PC-3 (cell line): ENCODE measurements around the gene TMC2. TPM values are rescaled to one million over a fixed set of nuclear protein-coding genes. Genes with fewer than 3 reads are reported as not detected.
A peak's percentile ranks its signal among the peaks of the same experiment; 100 is the strongest.
"Not testable (repeated sequence)": the region's sequence is repeated elsewhere in the genome, so short reads cannot be mapped to it uniquely, and the experiment has no call there.

ENCODE experiments used
- ATAC-seq: fragments of 200-7000 bp; cut with Tn5 transposase; 2 replicates; pipeline ENCODE4 v1.9.1; 2020; ENCODE audit warnings: mild to moderate bottlenecking, moderate library complexity
- BruUV-seq: library from RNA; stranded (reverse); fragments of 400-500 nt; replicated peaks from 2 replicates; lab custom pipeline; 2021; lab: Mats Ljungman, UMichigan
- CTCF ChIA-PET: fragments of 300-600 bp; sonication (Branson Sonifier 250); formaldehyde crosslinking; loops from one replicate; lab custom pipeline; 2022; ENCODE audit warnings: antibody characterized with exemption; lab: Charles Lee
- POLR2A ChIA-PET: fragments of 300-600 bp; sonication (Branson Sonifier 250); formaldehyde crosslinking; loops from one replicate; lab custom pipeline; 2022; ENCODE audit warnings: antibody characterized with exemption; ENCODE audit not compliant: unreplicated experiment; lab: Charles Lee
- DNase-seq: peaks from one replicate; pipeline ENCODE4 v3.0.0-alpha.2; 2015
- H2AFZ ChIP-seq: fragments of 300-600 bp; sonication (generic); 2 replicates; pipeline ENCODE4 v1.6.0; 2016; ENCODE audit warnings: antibody characterized with exemption, low read length
- H3F3A ChIP-seq: fragments of 300-600 bp; sonication (generic); one replicate; pipeline ENCODE4 v1.6.0; 2017; ENCODE audit warnings: antibody characterized with exemption, low read length, control low read depth, mild to moderate bottlenecking; ENCODE audit not compliant: unreplicated experiment
- H3K27ac ChIP-seq: fragments of 300-600 bp; sonication (generic); 2 replicates; pipeline ENCODE4 v1.5.1; 2016; ENCODE audit warnings: mild to moderate bottlenecking, low read length
- H3K27me3 ChIP-seq: fragments of 300-600 bp; sonication (generic); 2 replicates; pipeline ENCODE4 v1.6.1; 2016; ENCODE audit warnings: low read length, mixed read lengths
- H3K36me3 ChIP-seq: fragments of 300-600 bp; sonication (generic); 2 replicates; pipeline ENCODE4 v1.6.1; 2016; ENCODE audit warnings: low read depth, mixed run types, low read length, mixed read lengths
- H3K4me1 ChIP-seq: fragments of 300-600 bp; sonication (generic); 2 replicates; pipeline ENCODE4 v1.5.1; 2016; ENCODE audit warnings: low read length; ENCODE audit not compliant: insufficient read depth
- H3K4me2 ChIP-seq: fragments of 300-600 bp; sonication (generic); 2 replicates; pipeline ENCODE4 v1.6.0; 2016; ENCODE audit warnings: low read length
- H3K4me3 ChIP-seq: fragments of 300-600 bp; sonication (generic); 2 replicates; pipeline ENCODE4 v1.5.1; 2016; ENCODE audit warnings: mild to moderate bottlenecking, low read length, mixed read lengths
- H3K79me2 ChIP-seq: fragments of 300-600 bp; sonication (generic); 2 replicates; pipeline ENCODE4 v1.6.1; 2017; ENCODE audit warnings: low read length, mixed read lengths
- H3K9ac ChIP-seq: fragments of 300-600 bp; sonication (generic); 2 replicates; pipeline ENCODE4 v1.6.0; 2016; ENCODE audit warnings: mild to moderate bottlenecking, low read length
- H3K9me2 ChIP-seq: fragments of 300-600 bp; sonication (generic); replicated peaks from 2 replicates; pipeline ENCODE4 v1.6.1; 2016; ENCODE audit warnings: mixed run types, low read length, mixed read lengths
- H3K9me3 ChIP-seq: fragments of 300-600 bp; sonication (generic); 2 replicates; pipeline ENCODE4 v1.6.1; 2016; ENCODE audit warnings: low read length, mixed read lengths
- H4K20me1 ChIP-seq: fragments of 300-600 bp; sonication (generic); 2 replicates; pipeline ENCODE4 v1.6.1; 2016; ENCODE audit warnings: low read length, mixed read lengths
- EZH2 ChIP-seq: fragments of 300-600 bp; sonication (generic); IDR thresholded peaks from one replicate; pipeline ENCODE4 v1.6.1; 2017; ENCODE audit warnings: antibody characterized with exemption, mild to moderate bottlenecking, low read length; ENCODE audit not compliant: unreplicated experiment
- EZH2phosphoT487 ChIP-seq: fragments of 300-600 bp; sonication (generic); IDR thresholded peaks from 2 replicates; pipeline ENCODE4 v1.6.1; 2018; ENCODE audit warnings: mild to moderate bottlenecking, antibody characterized with exemption, low read length, borderline replicate concordance
- intact Hi-C: fragments of 100-400 bp; cut with micrococcal nuclease; formaldehyde crosslinking; loops from 2 replicates; pipeline ENCODE4 v1.9.0; 2023
- total RNA-seq: library from RNA; depleted of rRNA; stranded (reverse); fragments of >200 nt; gene quantifications from 2 replicates; pipeline ENCODE4 v1.2.3, GENCODE V29; 2014
- TF ChIP-seq, protein P1 (sequence below): fragments of 300-600 bp; sonication (generic); conservative IDR thresholded peaks from 2 replicates; pipeline ENCODE4 v1.5.1; 2017; ENCODE audit warnings: antibody characterized with exemption, low read depth, mild to moderate bottlenecking, low read length

The TMC2 gene
- total RNA-seq, 1 experiment from 2014 or later: not detected

DNA sequence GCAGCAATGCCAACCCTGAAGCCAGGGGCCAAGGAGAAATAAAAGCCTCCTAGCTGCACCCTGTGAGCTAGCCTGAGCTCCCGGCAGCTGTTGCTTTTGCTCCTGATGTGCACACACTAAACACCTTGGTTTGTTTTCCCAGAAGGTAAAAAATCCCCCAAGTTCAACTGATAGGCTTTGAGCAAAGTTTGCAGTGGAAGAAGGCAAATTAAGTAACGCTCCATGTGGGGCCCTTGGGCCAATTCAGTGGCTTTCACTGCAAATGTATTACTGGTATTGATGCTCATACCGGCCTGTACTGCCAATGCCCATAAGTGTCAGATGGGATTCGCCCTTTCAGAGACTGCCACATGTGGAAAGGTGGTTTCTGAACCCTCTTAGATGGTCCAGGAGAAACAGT lies 137.1 kb downstream of the TMC2 start:
- Histone ChIP-seq H3K9ac (no peak overlapping the region), H3K9me2 (no peaks in the 10 kb centered on the region), H3K4me2 (no peak overlapping the region), H4K20me1 (no peaks in the 10 kb centered on the region), H3K36me3 (no peaks in the 10 kb centered on the region), H3K27me3 (0 out of 2 replicates have a peak, but pooled peaks cover 4% of the 10 kb centered on the region), H3F3A (no peaks in the 10 kb centered on the region), H2AFZ (0 out of 2 replicates have a peak overlapping the region, but pooled peaks have one; percentile 28), H3K9me3 (no peaks in the 10 kb centered on the region), H3K27ac (no peak overlapping the region), H3K4me1 (no peaks in the 10 kb centered on the region), H3K4me3 (no peak overlapping the region), H3K79me2 (no peaks in the 10 kb centered on the region)
- ChIA-PET POLR2A (no interaction called here), CTCF (interaction anchor here (0.6 to 0.7 kb wide), 4 partner anchors 62 to 466 kb away, joined by 3 to 9 read pairs (median 4); no protein-coding TSS in a partner anchor)
- DNase-seq (no peak), ATAC-seq (no peak)
- no TSS peak for BruUV-seq
- no peak for TF ChIP-seq EZH2phosphoT487
- TF ChIP-seq, protein P1, sequence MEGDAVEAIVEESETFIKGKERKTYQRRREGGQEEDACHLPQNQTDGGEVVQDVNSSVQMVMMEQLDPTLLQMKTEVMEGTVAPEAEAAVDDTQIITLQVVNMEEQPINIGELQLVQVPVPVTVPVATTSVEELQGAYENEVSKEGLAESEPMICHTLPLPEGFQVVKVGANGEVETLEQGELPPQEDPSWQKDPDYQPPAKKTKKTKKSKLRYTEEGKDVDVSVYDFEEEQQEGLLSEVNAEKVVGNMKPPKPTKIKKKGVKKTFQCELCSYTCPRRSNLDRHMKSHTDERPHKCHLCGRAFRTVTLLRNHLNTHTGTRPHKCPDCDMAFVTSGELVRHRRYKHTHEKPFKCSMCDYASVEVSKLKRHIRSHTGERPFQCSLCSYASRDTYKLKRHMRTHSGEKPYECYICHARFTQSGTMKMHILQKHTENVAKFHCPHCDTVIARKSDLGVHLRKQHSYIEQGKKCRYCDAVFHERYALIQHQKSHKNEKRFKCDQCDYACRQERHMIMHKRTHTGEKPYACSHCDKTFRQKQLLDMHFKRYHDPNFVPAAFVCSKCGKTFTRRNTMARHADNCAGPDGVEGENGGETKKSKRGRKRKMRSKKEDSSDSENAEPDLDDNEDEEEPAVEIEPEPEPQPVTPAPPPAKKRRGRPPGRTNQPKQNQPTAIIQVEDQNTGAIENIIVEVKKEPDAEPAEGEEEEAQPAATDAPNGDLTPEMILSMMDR: no peak
- no peak for TF ChIP-seq EZH2
- intact Hi-C loops: no loop called here

DNA sequence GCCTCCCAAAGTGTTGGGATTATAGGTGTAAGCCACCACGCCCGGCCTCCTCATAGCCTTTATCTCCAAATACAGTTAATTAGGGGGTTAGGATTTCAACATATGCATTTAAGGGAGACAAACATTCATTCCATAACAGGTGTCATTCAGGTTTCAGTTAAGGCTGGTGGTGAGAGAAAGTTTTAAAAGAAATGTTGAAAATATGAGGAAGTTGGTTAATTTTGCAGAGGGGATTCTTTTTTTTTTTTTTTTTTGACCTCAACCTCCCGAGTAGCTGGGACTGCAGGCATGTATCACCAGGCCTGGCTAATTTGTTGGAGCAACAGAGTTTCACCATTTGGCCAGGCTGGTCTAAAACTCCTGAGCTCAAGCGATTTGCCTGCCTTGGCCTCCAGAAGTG lies 143.7 kb downstream of the TMC2 start:
- no peak overlapping the region for H2AFZ ChIP-seq
- CTCF ChIA-PET: no interaction called here
- ATAC-seq: no peak
- H3K4me2 ChIP-seq: no peak overlapping the region
- no peaks in the 10 kb centered on the region for H3K36me3 ChIP-seq
- H3K79me2 ChIP-seq: no peaks in the 10 kb centered on the region
- H3K9ac ChIP-seq: no peak overlapping the region
- BruUV-seq: no TSS peak
- H3K27me3 ChIP-seq: peaks cover 20% of the 10 kb centered on the region
- no peaks in the 10 kb centered on the region for H3K4me1 ChIP-seq
- DNase-seq: no peak
- no peaks in the 10 kb centered on the region for H4K20me1 ChIP-seq
- H3F3A ChIP-seq: no peaks in the 10 kb centered on the region
- intact Hi-C loops: no loop called here
- no peak overlapping the region for H3K27ac ChIP-seq
- H3K4me3 ChIP-seq: no peak overlapping the region
- H3K9me2 ChIP-seq: no peaks in the 10 kb centered on the region
- H3K9me3 ChIP-seq: no peaks in the 10 kb centered on the region
- POLR2A ChIA-PET: no interaction called here
- TF ChIP-seq, protein P1: no peak
- TF ChIP-seq EZH2 (no peak), EZH2phosphoT487 (no peak)

DNA sequence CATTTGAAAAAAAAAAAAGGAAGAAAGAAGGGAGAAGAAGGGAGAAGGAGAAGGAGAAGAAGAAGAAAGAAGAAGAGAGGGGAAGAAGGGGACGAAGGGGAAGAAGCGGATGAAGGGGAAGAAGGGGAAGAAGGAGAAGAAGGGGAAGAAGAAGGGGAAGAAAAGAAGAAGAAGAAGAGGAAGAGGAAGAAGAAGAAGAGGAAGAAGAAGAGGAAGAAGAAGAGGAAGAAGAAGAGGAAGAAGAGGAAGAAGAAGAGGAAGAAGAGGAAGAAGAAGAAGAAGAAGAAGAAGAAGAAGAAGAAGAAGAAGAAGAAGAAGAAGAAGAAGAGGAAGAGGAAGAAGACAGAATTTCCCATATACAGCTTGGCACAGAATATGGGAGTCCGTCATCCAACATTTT lies 145.7 kb downstream of the TMC2 start:
- intact Hi-C loops, H3K4me3 ChIP-seq, BruUV-seq, DNase-seq, ATAC-seq, H3K9me3 ChIP-seq, POLR2A ChIA-PET, H3K4me2 ChIP-seq, H3K9ac ChIP-seq, H4K20me1 ChIP-seq, H3K27ac ChIP-seq, H3F3A ChIP-seq, H3K79me2 ChIP-seq, H2AFZ ChIP-seq, H3K9me2 ChIP-seq, H3K36me3 ChIP-seq, CTCF ChIA-PET, H3K4me1 ChIP-seq: not testable (repeated sequence)
- H3K27me3 ChIP-seq: peaks cover 23% of the 10 kb centered on the region

DNA sequence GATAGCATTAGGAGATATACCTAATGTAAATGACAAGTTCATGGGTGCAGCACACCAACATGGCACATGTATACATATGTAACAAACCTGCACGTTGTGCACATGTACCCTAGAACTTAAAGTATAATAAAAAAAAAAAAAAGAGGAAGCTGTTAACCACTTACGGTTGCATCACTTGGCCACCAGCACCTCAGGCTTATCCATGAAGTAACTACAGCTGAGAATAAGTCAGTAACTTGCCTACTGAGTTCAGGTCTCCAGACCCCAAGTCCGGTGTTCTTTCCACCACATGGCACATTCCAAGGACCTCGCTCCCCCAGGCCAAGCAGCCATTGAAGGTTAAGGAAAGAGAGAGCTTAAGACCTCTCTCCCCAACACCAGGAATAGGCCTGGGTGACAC lies 148.4 kb downstream of the TMC2 start:
- H2AFZ ChIP-seq, H3K4me1 ChIP-seq, CTCF ChIA-PET, H3K9ac ChIP-seq, BruUV-seq, H3K4me2 ChIP-seq, ATAC-seq, H4K20me1 ChIP-seq, DNase-seq, H3K79me2 ChIP-seq, intact Hi-C loops, H3F3A ChIP-seq, H3K4me3 ChIP-seq, H3K9me2 ChIP-seq, H3K9me3 ChIP-seq, H3K27ac ChIP-seq, H3K36me3 ChIP-seq: not testable (repeated sequence)
- POLR2A ChIA-PET: interaction anchor here (0.5 kb wide), 1 partner anchor 496 kb away, joined by 9 read pairs; no protein-coding TSS in a partner anchor
- peaks cover 23% of the 10 kb centered on the region for H3K27me3 ChIP-seq
